Gastrocnemius medialis (tissue), 4 donors: ENCODE measurements around the gene C14orf39. TPM values are rescaled to one million over a fixed set of nuclear protein-coding genes. Genes with fewer than 3 reads are reported as not detected.

Experiments used
- ATAC-seq, 2 donors: fragments of 150-250 bp; one replicate each; pipeline ENCODE4 v1.9.1; 2016
- DNase-seq, 2 donors: peaks; one replicate each; pipeline ENCODE4 v3.0.0-alpha.2; 2019
- H3K27ac ChIP-seq, 4 donors: fragments of 200-600 bp; sonication (generic); 1 replicate in 1 of 4; 2 replicates in 3 of 4; pipeline ENCODE4 v1.5.1; 2016 to 2018; ENCODE audit warnings: mild to moderate bottlenecking in 2 of 4, moderate library complexity in 1 of 4
- H3K27me3 ChIP-seq, 3 donors: fragments of 200-600 bp; sonication (generic) in 2 of 3; 1 replicate in 1 of 3; 2 replicates in 2 of 3; pipeline versions ENCODE4 v1.5.1 to v1.6.0; 2016 to 2019; ENCODE audit warnings: mild to moderate bottlenecking in 1 of 3, moderate library complexity in 1 of 3
- H3K36me3 ChIP-seq, 2 donors: fragments of 200-600 bp; sonication (generic) in 1 of 2; one replicate each; pipeline ENCODE4 v1.5.1; 2017 to 2018
- H3K4me1 ChIP-seq, 2 donors: fragments of 200-600 bp; sonication (generic) in 1 of 2; one replicate each; pipeline ENCODE4 v1.5.1; 2016 to 2017; ENCODE audit warnings: mild to moderate bottlenecking in 2 of 2
- H3K4me3 ChIP-seq, 4 donors: fragments of 200-600 bp; sonication (generic) in 3 of 4; 1 replicate in 1 of 4; 2 replicates in 3 of 4; pipeline ENCODE4 v1.5.1; 2016 to 2019; ENCODE audit warnings: mild to moderate bottlenecking in 2 of 4
- H3K9me3 ChIP-seq, 3 donors: fragments of 200-600 bp; sonication (generic) in 2 of 3; 1 replicate in 1 of 3; 2 replicates in 2 of 3; pipeline ENCODE4 v1.5.1; 2016 to 2019
- POLR2A ChIP-seq, 2 donors: fragments of 450-650 bp; IDR thresholded peaks; one replicate each; pipeline ENCODE4 v1.6.1; 2017; ENCODE audit warnings: antibody characterized with exemption in 2 of 2, mild to moderate bottlenecking in 2 of 2, moderate library complexity in 2 of 2
- in situ Hi-C, 4 donors: fragments of 200-750 bp; cut with MboI; loops; one replicate each; pipeline versions ENCODE4 v1.15.0 to v1.8.0; 2017; ENCODE audit warnings: low sequenced_read_pairs in 4 of 4
- intact Hi-C: fragments of 100-400 bp; cut with DNase I; formaldehyde crosslinking; loops from one replicate; pipeline ENCODE4 v1.15.1; 2023; ENCODE audit warnings: low total_unique reads
- total RNA-seq, 4 donors: library from RNA; depleted of rRNA; stranded (reverse); fragments of >200 nt; gene quantifications; one replicate each; pipeline versions ENCODE4 v1.1.0 to v1.2.3, GENCODE V29; 2016
- TF ChIP-seq, protein P1 (sequence below), 5 experiments: fragments of 450-650 bp in 3 of 5; fragments of 200-600 bp in 2 of 5; sonication (generic) in 2 of 5; IDR thresholded peaks in 4 of 5; conservative IDR thresholded peaks in 1 of 5; 1 replicate in 4 of 5; 2 replicates in 1 of 5; pipeline ENCODE4 v1.5.1; 2016 to 2019; ENCODE audit warnings: antibody characterized with exemption in 5 of 5, mild to moderate bottlenecking in 3 of 5, moderate library complexity in 3 of 5

The C14orf39 gene
- total RNA-seq, 4 donors from 2014 or later: 1.1 to 3.3 (median 2.4) TPM

DNA sequence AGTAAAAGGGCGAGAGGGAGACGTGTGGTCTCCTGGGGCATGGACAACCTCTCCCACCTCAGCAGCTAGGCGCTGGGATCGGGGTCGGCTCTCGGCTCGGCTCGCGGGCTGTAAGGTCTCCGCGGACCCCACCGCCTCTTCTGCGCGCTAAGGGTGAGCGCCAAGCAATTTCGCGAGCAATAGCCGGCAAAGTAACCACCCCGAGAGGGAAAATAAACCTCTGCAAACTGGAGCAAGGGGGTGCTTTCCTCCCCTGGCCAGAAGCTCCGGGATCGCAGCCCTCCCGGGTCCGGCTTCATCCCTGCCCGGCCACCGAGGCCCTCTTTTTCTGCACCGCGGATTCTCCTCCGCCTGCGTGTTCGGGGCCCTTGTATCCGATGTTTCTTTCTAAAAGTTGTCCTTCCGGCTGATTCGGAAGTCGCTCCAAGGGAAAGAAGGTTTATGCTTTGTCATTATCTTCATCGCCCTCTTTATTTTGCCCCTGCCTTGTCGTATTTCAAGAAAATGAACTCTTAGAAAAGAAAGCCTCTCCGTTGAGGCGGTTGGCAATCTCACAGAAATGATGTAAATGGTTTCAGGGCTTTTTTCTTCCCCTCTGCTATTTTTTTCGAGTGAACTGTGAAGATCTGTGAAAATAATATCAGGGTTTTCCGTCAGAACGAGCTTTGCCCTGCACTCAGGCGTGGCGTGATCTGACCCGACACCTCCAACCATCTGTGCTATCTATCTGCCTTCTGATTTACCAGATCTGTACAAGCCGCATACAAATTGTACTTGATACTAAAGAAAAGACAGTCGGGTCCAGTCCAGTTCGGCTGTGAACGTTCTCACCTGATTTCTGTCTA is 21.3 kb upstream of the C14orf39 start:
- in situ Hi-C loops: no loop called here
- no peaks in the 10 kb centered on the region for H3K9me3 ChIP-seq
- intact Hi-C loops: no loop called here
- ATAC-seq (no peak), DNase-seq (no peak)
- H3K36me3 ChIP-seq: no peaks in the 10 kb centered on the region
- H3K4me1 ChIP-seq: peaks cover 0 to 10% of the 10 kb centered on the region in 2 donors
- TF ChIP-seq POLR2A (IDR thresholded peaks at IDR 0.05): no peak
- TF ChIP-seq, protein P1, sequence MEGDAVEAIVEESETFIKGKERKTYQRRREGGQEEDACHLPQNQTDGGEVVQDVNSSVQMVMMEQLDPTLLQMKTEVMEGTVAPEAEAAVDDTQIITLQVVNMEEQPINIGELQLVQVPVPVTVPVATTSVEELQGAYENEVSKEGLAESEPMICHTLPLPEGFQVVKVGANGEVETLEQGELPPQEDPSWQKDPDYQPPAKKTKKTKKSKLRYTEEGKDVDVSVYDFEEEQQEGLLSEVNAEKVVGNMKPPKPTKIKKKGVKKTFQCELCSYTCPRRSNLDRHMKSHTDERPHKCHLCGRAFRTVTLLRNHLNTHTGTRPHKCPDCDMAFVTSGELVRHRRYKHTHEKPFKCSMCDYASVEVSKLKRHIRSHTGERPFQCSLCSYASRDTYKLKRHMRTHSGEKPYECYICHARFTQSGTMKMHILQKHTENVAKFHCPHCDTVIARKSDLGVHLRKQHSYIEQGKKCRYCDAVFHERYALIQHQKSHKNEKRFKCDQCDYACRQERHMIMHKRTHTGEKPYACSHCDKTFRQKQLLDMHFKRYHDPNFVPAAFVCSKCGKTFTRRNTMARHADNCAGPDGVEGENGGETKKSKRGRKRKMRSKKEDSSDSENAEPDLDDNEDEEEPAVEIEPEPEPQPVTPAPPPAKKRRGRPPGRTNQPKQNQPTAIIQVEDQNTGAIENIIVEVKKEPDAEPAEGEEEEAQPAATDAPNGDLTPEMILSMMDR (IDR thresholded peaks at IDR 0.05 in 4 of 5, conservative IDR thresholded peaks at IDR 0.05 in 1 of 5): no peak
- H3K4me3 ChIP-seq: no peak overlapping the region
- H3K27me3 ChIP-seq: peaks cover 13 to 48% (median 39%) of the 10 kb centered on the region in 3 donors
- H3K27ac ChIP-seq: no peak overlapping the region

GRCh38 chr14:60506462-60506984 is 20.7 kb upstream of the C14orf39 start:
- in situ Hi-C loops (no loop called here), intact Hi-C loops (no loop called here)
- H3K4me3 ChIP-seq: no peak overlapping the region
- H3K27ac ChIP-seq: no peak overlapping the region
- H3K4me1 ChIP-seq: peaks cover 0 to 10% of the 10 kb centered on the region in 2 donors
- TF ChIP-seq POLR2A (IDR thresholded peaks at IDR 0.05): no peak
- TF ChIP-seq, protein P1 (IDR thresholded peaks at IDR 0.05 in 4 of 5, conservative IDR thresholded peaks at IDR 0.05 in 1 of 5): no peak
- peaks cover 10 to 41% (median 39%) of the 10 kb centered on the region in 3 donors for H3K27me3 ChIP-seq
- DNase-seq (no peak), ATAC-seq (no peak)
- H3K36me3 ChIP-seq: no peaks in the 10 kb centered on the region
- H3K9me3 ChIP-seq: no peaks in the 10 kb centered on the region

- ATAC-seq (no peak), DNase-seq (no peak)
- peaks cover 7 to 36% (median 36%) of the 10 kb centered on the region in 3 donors for H3K27me3 ChIP-seq
- no peaks in the 10 kb centered on the region for H3K36me3 ChIP-seq
- no peak for TF ChIP-seq POLR2A (IDR thresholded peaks at IDR 0.05)
- TF ChIP-seq, protein P1 (IDR thresholded peaks at IDR 0.05 in 4 of 5, conservative IDR thresholded peaks at IDR 0.05 in 1 of 5): no peak
- H3K9me3 ChIP-seq: no peaks in the 10 kb centered on the region
- in situ Hi-C loops (no loop called here), intact Hi-C loops (no loop called here)
- H3K4me1 ChIP-seq: peaks cover 0 to 10% of the 10 kb centered on the region in 2 donors
- H3K27ac ChIP-seq: no peak overlapping the region
- no peak overlapping the region for H3K4me3 ChIP-seq
Observed at GRCh38 chr14:60506010-60506409, 20.1 kb upstream of the C14orf39 start.

DNA sequence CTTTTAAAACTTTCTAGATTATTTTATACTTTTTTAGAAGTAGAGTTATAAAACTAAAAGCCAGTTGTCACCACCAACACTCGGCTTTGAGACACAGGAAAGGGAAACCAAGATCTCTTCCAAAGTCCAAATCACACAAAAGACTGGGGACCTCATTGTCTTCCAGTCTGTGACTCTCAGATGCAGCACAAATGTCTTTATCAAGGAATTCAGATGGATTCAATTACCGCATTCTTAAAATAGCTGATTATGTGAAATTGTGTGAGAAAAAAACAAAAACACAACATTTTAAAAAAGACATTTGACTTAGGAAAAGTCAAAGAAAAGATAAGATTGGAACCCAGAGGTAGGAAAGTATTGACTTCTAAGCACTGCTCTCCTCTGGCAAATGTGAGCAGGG is 19.6 kb upstream of the C14orf39 start:
- TF ChIP-seq, protein P1 (IDR thresholded peaks at IDR 0.05 in 4 of 5, conservative IDR thresholded peaks at IDR 0.05 in 1 of 5): no peak
- TF ChIP-seq POLR2A (IDR thresholded peaks at IDR 0.05): no peak
- in situ Hi-C loops (no loop called here), intact Hi-C loops (no loop called here)
- Histone ChIP-seq H3K27ac (no peak overlapping the region), H3K27me3 (peaks cover 1 to 30% (median 30%) of the 10 kb centered on the region in 3 donors), H3K9me3 (no peaks in the 10 kb centered on the region), H3K4me1 (peaks cover 0 to 10% of the 10 kb centered on the region in 2 donors), H3K4me3 (no peak overlapping the region), H3K36me3 (no peaks in the 10 kb centered on the region)
- ATAC-seq (no peak), DNase-seq (no peak)
